IMR-90 (cell line): ENCODE results near the gene ABTB2. TPM values are rescaled to one million over a fixed set of nuclear protein-coding genes. Genes with fewer than 3 reads are reported as not detected.

Source experiments
- ATAC-seq: fragments of 200-7000 bp; cut with Tn5 transposase; 2 replicates; pipeline ENCODE4 v1.9.1; 2020; ENCODE audit warnings: low read depth, mild to moderate bottlenecking, moderate library complexity
- BruUV-seq: library from RNA; stranded (reverse); fragments of 400-500 nt; replicated peaks from 2 replicates; lab custom pipeline; 2021; lab: Mats Ljungman, UMichigan
- CTCF ChIA-PET: fragments of 300-600 bp; formaldehyde crosslinking; extraction: SDS; loops from one replicate; lab custom pipeline; 2021; ENCODE audit warnings: antibody characterized with exemption; lab: Yijun Ruan, JAX
- POLR2A ChIA-PET: fragments of 300-600 bp; sonication (Branson Sonifier 250); formaldehyde crosslinking; loops from one replicate; lab custom pipeline; 2022; ENCODE audit warnings: antibody characterized with exemption; ENCODE audit not compliant: unreplicated experiment; lab: Charles Lee
- DNase-seq: peaks from one replicate; pipeline ENCODE4 v3.0.0; 2013
- H2AFZ ChIP-seq: replicated peaks from 2 replicates; pipeline ENCODE3; 2013; ENCODE audit warnings: low read length, mild to moderate bottlenecking; ENCODE audit not compliant: poor library complexity
- H2AK5ac ChIP-seq: 2 replicates; pipeline ENCODE4 v1.6.1; 2013; ENCODE audit warnings: low read depth, low read length, inconsistent platforms
- H2AK9ac ChIP-seq: replicated peaks from 2 replicates; pipeline ENCODE3; 2013; ENCODE audit warnings: mild to moderate bottlenecking, low read depth, low read length, moderate library complexity; ENCODE audit not compliant: poor library complexity
- H2BK120ac ChIP-seq: 2 replicates; pipeline ENCODE4 v1.6.1; 2013; ENCODE audit warnings: low read depth, low read length, inconsistent platforms
- H2BK15ac ChIP-seq: 3 replicates; pipeline ENCODE4 v1.6.1; 2013; ENCODE audit warnings: low read depth, low read length, inconsistent platforms
- H2BK20ac ChIP-seq: 2 replicates; pipeline ENCODE4 v1.6.1; 2013; ENCODE audit warnings: low read depth, mild to moderate bottlenecking, inconsistent platforms, low read length, moderate library complexity
- H2BK5ac ChIP-seq: 2 replicates; pipeline ENCODE4 v1.6.1; 2013; ENCODE audit warnings: mild to moderate bottlenecking, low read depth, low read length, inconsistent platforms; ENCODE audit not compliant: poor library complexity, severe bottlenecking
- H3K14ac ChIP-seq: replicated peaks from 2 replicates; pipeline ENCODE4 v1.6.1; 2013; ENCODE audit warnings: low read depth, low read length, inconsistent platforms
- H3K18ac ChIP-seq: 2 replicates; pipeline ENCODE4 v1.6.1; 2013; ENCODE audit warnings: low read depth, low read length, control low read depth
- H3K23ac ChIP-seq: 2 replicates; pipeline ENCODE4 v1.6.1; 2013; ENCODE audit warnings: low read depth, low read length, inconsistent platforms
- H3K27ac ChIP-seq: 2 replicates; pipeline ENCODE4 v1.5.1; 2013; ENCODE audit warnings: mild to moderate bottlenecking, control low read depth, low read length; ENCODE audit not compliant: insufficient read depth
- H3K27me3 ChIP-seq: 2 replicates; pipeline ENCODE4 v1.6.1; 2013; ENCODE audit warnings: low read length; ENCODE audit not compliant: control insufficient read depth, insufficient read depth
- H3K36me3 ChIP-seq: 2 replicates; pipeline ENCODE4 v1.6.1; 2013; ENCODE audit warnings: low read length, mixed read lengths; ENCODE audit not compliant: control insufficient read depth, insufficient read depth
- H3K4ac ChIP-seq: 2 replicates; pipeline ENCODE4 v1.6.1; 2013; ENCODE audit warnings: low read depth, low read length, inconsistent platforms
- H3K4me1 ChIP-seq: 2 replicates; pipeline ENCODE4 v1.6.1; 2013; ENCODE audit warnings: low read length, mixed read lengths; ENCODE audit not compliant: control insufficient read depth, insufficient read depth
- H3K4me2 ChIP-seq: 2 replicates; pipeline ENCODE4 v1.6.1; 2013; ENCODE audit warnings: low read depth, mild to moderate bottlenecking, control low read depth, low read length, moderate library complexity
- H3K4me3 ChIP-seq: 2 replicates; pipeline ENCODE4 v1.5.1; 2013; ENCODE audit warnings: low read depth, mild to moderate bottlenecking, control low read depth, low read length, moderate library complexity; ENCODE audit not compliant: insufficient read depth
- H3K56ac ChIP-seq: 2 replicates; pipeline ENCODE4 v1.6.1; 2013; ENCODE audit warnings: low read length, inconsistent platforms; ENCODE audit not compliant: insufficient read depth; ENCODE audit errors: extremely low read depth
- H3K79me1 ChIP-seq, 2 experiments: 2 replicates each; pipeline ENCODE4 v1.6.1; 2013; ENCODE audit warnings: low read length in 2 of 2, inconsistent platforms in 1 of 2, low read depth in 1 of 2
- H3K9ac ChIP-seq: 2 replicates; pipeline ENCODE4 v1.6.1; 2013; ENCODE audit warnings: low read depth, low read length, control low read depth
- H3K9me1 ChIP-seq: 2 replicates; pipeline ENCODE4 v1.6.1; 2013; ENCODE audit warnings: low read length, inconsistent platforms; ENCODE audit not compliant: insufficient read depth
- H3K9me3 ChIP-seq: 2 replicates; pipeline ENCODE4 v1.6.1; 2013; ENCODE audit warnings: low read length; ENCODE audit not compliant: control insufficient read depth, insufficient read depth
- H4K20me1 ChIP-seq: 2 replicates; pipeline ENCODE4 v1.6.1; 2013; ENCODE audit warnings: low read length, inconsistent platforms; ENCODE audit not compliant: insufficient read depth
- H4K5ac ChIP-seq: 2 replicates; pipeline ENCODE4 v1.6.1; 2013; ENCODE audit warnings: mild to moderate bottlenecking, low read depth, low read length, control low read depth
- H4K8ac ChIP-seq, 2 experiments: 2 replicates each; pipeline ENCODE4 v1.6.1; 2013; ENCODE audit warnings: low read depth in 2 of 2, low read length in 2 of 2, control low read depth in 1 of 2, inconsistent platforms in 1 of 2
- H4K91ac ChIP-seq: 2 replicates; pipeline ENCODE4 v1.6.1; 2013; ENCODE audit warnings: low read depth, low read length, inconsistent platforms; ENCODE audit not compliant: insufficient read depth
- BHLHE40 ChIP-seq: fragments of 150-350 bp; IDR thresholded peaks from 2 replicates; pipeline ENCODE4 v1.6.1; 2016; ENCODE audit warnings: mild to moderate bottlenecking, low read depth, low read length
- CEBPB ChIP-seq: IDR thresholded peaks from 2 replicates; pipeline ENCODE4 v1.6.1; 2012; ENCODE audit warnings: low read depth, low read length, improper control_type of control experiment
- CHD1 ChIP-seq: IDR thresholded peaks from 2 replicates; pipeline ENCODE4 v1.6.1; 2012; ENCODE audit warnings: low read depth, low read length, improper control_type of control experiment
- CTCF ChIP-seq: conservative IDR thresholded peaks from 2 replicates; pipeline ENCODE4 v1.5.1; 2012; ENCODE audit warnings: mild to moderate bottlenecking, low read depth, low read length, improper control_type of control experiment
- ELK1 ChIP-seq: fragments of 150-350 bp; IDR thresholded peaks from 2 replicates; pipeline ENCODE4 v1.6.1; 2016; ENCODE audit warnings: low read depth, mild to moderate bottlenecking, low read length, moderate library complexity, borderline replicate concordance
- FOS ChIP-seq: fragments of 150-350 bp; IDR thresholded peaks from 2 replicates; pipeline ENCODE4 v1.6.1; 2016; ENCODE audit warnings: low read depth, low read length
- MAFK ChIP-seq: IDR thresholded peaks from 2 replicates; pipeline ENCODE4 v1.6.1; 2012; ENCODE audit warnings: low read depth, low read length, improper control_type of control experiment
- MAZ ChIP-seq: IDR thresholded peaks from 2 replicates; pipeline ENCODE4 v1.6.1; 2012; ENCODE audit warnings: low read depth, mild to moderate bottlenecking, low read length, improper control_type of control experiment, moderate library complexity, borderline replicate concordance
- MXI1 ChIP-seq: IDR thresholded peaks from 2 replicates; pipeline ENCODE4 v1.6.1; 2012; ENCODE audit warnings: low read depth, mild to moderate bottlenecking, low read length, moderate library complexity, borderline replicate concordance
- NFE2L2 ChIP-seq: fragments of 150-350 bp; IDR thresholded peaks from 2 replicates; pipeline ENCODE4 v1.6.1; 2016; ENCODE audit warnings: low read depth, mild to moderate bottlenecking, low read length
- POLR2A ChIP-seq: IDR thresholded peaks from 2 replicates; pipeline ENCODE4 v1.6.1; 2012; ENCODE audit warnings: mild to moderate bottlenecking, low read depth, low read length
- RAD21 ChIP-seq: IDR thresholded peaks from 2 replicates; pipeline ENCODE4 v1.6.1; 2012; ENCODE audit warnings: low read length, improper control_type of control experiment
- RCOR1 ChIP-seq: IDR thresholded peaks from 2 replicates; pipeline ENCODE4 v1.6.1; 2012; ENCODE audit warnings: mild to moderate bottlenecking, low read length, improper control_type of control experiment; ENCODE audit not compliant: insufficient replicate concordance
- RFX5 ChIP-seq: IDR thresholded peaks from 2 replicates; pipeline ENCODE4 v1.8.0; 2012; ENCODE audit warnings: low read depth, mild to moderate bottlenecking, low read length, moderate library complexity
- SMC3 ChIP-seq: fragments of 150-350 bp; IDR thresholded peaks from 2 replicates; pipeline ENCODE4 v1.6.1; 2016; ENCODE audit warnings: low read depth, mild to moderate bottlenecking, antibody characterized with exemption, low read length, moderate library complexity
- USF2 ChIP-seq: fragments of 150-350 bp; IDR thresholded peaks from 2 replicates; pipeline ENCODE4 v1.6.1; 2017; ENCODE audit warnings: mild to moderate bottlenecking, antibody characterized with exemption, low read length, low read depth
- WGBS, 2 experiments: methylation state at CpG; one replicate each; pipeline versions ENCODE4 v1.1.5 to v1.1.7; 2013; ENCODE audit warnings: missing lambda C conversion rate in 2 of 2; ENCODE audit not compliant: insufficient read length in 1 of 2; ENCODE audit errors: extremely low coverage in 2 of 2; 5-methylcytosine and 5-hydroxymethylcytosine counted together
- dilution Hi-C: fragments of 300-500 bp; cut with HindIII; formaldehyde crosslinking; loops from one replicate; pipeline ENCODE4 v1.14.3; 2018; ENCODE audit warnings: low sequenced_read_pairs; ENCODE audit not compliant: unreplicated experiment
- in situ Hi-C: fragments of 300-500 bp; cut with MboI; formaldehyde crosslinking; loops from 3 replicates; pipeline ENCODE4 v1.14.3; 2019; ENCODE audit warnings: low sequenced_read_pairs, inconsistent platforms, mixed read lengths
- intact Hi-C: fragments of 100-400 bp; cut with micrococcal nuclease; formaldehyde crosslinking; loops from 2 replicates; pipeline ENCODE4 v1.10.0; 2022
- polyA plus RNA-seq, 3 experiments: library from polyadenylated mRNA; depleted of rRNA; stranded (reverse); fragments of >200 nt; gene quantifications; 2 replicates each; pipeline ENCODE4 v1.2.3, GENCODE V29; 2012; ENCODE audit warnings: low replicate concordance in 1 of 3
- total RNA-seq: library from RNA; depleted of rRNA; stranded (reverse); fragments of >200 nt; gene quantifications from 2 replicates; pipeline ENCODE4 v1.2.3, GENCODE V29; 2012

The ABTB2 gene
- total and polyA plus RNA-seq, 2 of the 4 experiments (the other 2 are of a cell fraction), result 0.18 to 2.0 TPM

GRCh38 chr11:34268906-34269430 lies 88.8 kb downstream of the ABTB2 start:
- BruUV-seq, result no TSS peak
- no peak overlapping the region for H3K23ac ChIP-seq
- in situ Hi-C loops, result no loop called here
- no peak overlapping the region for H4K91ac ChIP-seq
- H3K27me3 ChIP-seq, result peaks cover 18% of the 10 kb centered on the region
- H3K4me1 ChIP-seq, result peaks cover 8% of the 10 kb centered on the region; the same call in 1 of the 2 replicates
- no peak overlapping the region for H2BK120ac ChIP-seq
- H2BK20ac ChIP-seq, result no peak overlapping the region
- no peak overlapping the region for H2AFZ ChIP-seq
- no peak overlapping the region for H4K5ac ChIP-seq
- H3K14ac ChIP-seq, result no peak overlapping the region
- no peaks in the 10 kb centered on the region for H3K9me3 ChIP-seq
- no peak overlapping the region for H3K9ac ChIP-seq
- no peak overlapping the region for H3K4me3 ChIP-seq
- CTCF ChIA-PET, result no interaction called here
- no peak overlapping the region for H4K8ac ChIP-seq
- H3K18ac ChIP-seq, result no peak overlapping the region
- ATAC-seq (no peak), DNase-seq (no peak)
- H4K20me1 ChIP-seq, result peaks cover 11% of the 10 kb centered on the region
- WGBS, 2 experiments, result 53% methylated on average over 4 of the region's 6 CpGs; no CpG with 5 or more reads in 1 of the 2 experiments
- H2BK5ac ChIP-seq, result no peak overlapping the region
- peaks cover 19% of the 10 kb centered on the region for H3K9me1 ChIP-seq
- H2AK9ac ChIP-seq, result no peak overlapping the region
- no peaks in the 10 kb centered on the region for H3K79me1 ChIP-seq
- TF ChIP-seq ELK1 (no peak), POLR2A (no peak), RCOR1 (no peak), CHD1 (no peak), BHLHE40 (no peak), MAZ (no peak), MXI1 (no peak), NFE2L2 (no peak), CEBPB (no peak), USF2 (no peak), MAFK (no peak), RFX5 (no peak), CTCF (no peak), RAD21 (no peak), FOS (no peak), SMC3 (no peak)
- H3K4ac ChIP-seq, result no peak overlapping the region
- no peak overlapping the region for H3K56ac ChIP-seq
- dilution Hi-C loops, result loop anchor here (10.0 kb wide), 1 partner anchor 86 kb away; the partner anchor contains the start of gene ABTB2
- H3K4me2 ChIP-seq, result no peak overlapping the region
- POLR2A ChIA-PET, result no interaction called here
- no peaks in the 10 kb centered on the region for H3K36me3 ChIP-seq
- no peak overlapping the region for H2AK5ac ChIP-seq
- no peak overlapping the region for H3K27ac ChIP-seq
- no peak overlapping the region for H2BK15ac ChIP-seq
- intact Hi-C loops, result no loop called here
